Cardiac muscle cell (in vitro differentiated cells and primary cell): ENCODE data around the gene TMA7B. TPM values are rescaled to one million over a fixed set of nuclear protein-coding genes. Genes with fewer than 3 reads are reported as not detected.
"Not testable (repeated sequence)": the region's sequence is repeated elsewhere in the genome, so short reads cannot be mapped to it uniquely, and the experiment has no call there.

Experiments used
- DNase-seq, 2 donors: peaks; one replicate each; pipeline versions ENCODE4 v3.0.0 to v3.0.0-alpha.2; 2010 to 2017; ENCODE audit warnings: low read depth in 1 of 2, low spot score in 1 of 2
- H3K27ac ChIP-seq: fragments of 200-600 bp; sonication (generic); 2 replicates; pipeline ENCODE4 v1.5.1; 2016
- H3K27me3 ChIP-seq: fragments of 200-600 bp; sonication (generic); 2 replicates; pipeline ENCODE4 v1.6.0; 2016; ENCODE audit warnings: control low read depth
- H3K36me3 ChIP-seq: fragments of 200-600 bp; sonication (generic); 2 replicates; pipeline ENCODE4 v1.5.1; 2016; ENCODE audit warnings: control low read depth
- H3K4me1 ChIP-seq: fragments of 200-600 bp; sonication (generic); 2 replicates; pipeline ENCODE4 v1.8.1; 2017; ENCODE audit warnings: low read depth, mild to moderate bottlenecking, mixed run types
- H3K4me3 ChIP-seq: fragments of 200-600 bp; sonication (generic); 2 replicates; pipeline ENCODE4 v1.5.1; 2016; ENCODE audit warnings: mild to moderate bottlenecking
- H3K9me3 ChIP-seq: fragments of 200-600 bp; sonication (generic); 2 replicates; pipeline ENCODE4 v1.5.1; 2017; ENCODE audit warnings: low read depth, mild to moderate bottlenecking, control low read depth
- CTCF ChIP-seq: IDR thresholded peaks from 2 replicates; pipeline ENCODE4 v1.5.1; 2012; ENCODE audit warnings: low read depth, mild to moderate bottlenecking, low read length
- polyA plus RNA-seq: library from polyadenylated mRNA; unstranded; fragments of >200 nt; fragmentation: Nextera tagmentation; extraction: Ambion mirVana; gene quantifications from 2 replicates; pipeline ENCODE4 v1.2.1, GENCODE V29; 2016
- total RNA-seq: library from RNA; depleted of rRNA; stranded (reverse); fragments of >200 nt; gene quantifications from 2 replicates; pipeline ENCODE4 v1.2.3, GENCODE V29; 2016

Gene TMA7B
- total and polyA plus RNA-seq, 2 experiments from 2014 or later: not detected

GRCh38 chr22:39988386-39989114, 28.4 kb downstream of the TMA7B start:
- Histone ChIP-seq H3K9me3 (no peaks in the 10 kb centered on the region), H3K36me3 (no peaks in the 10 kb centered on the region), H3K27me3 (peaks cover 18% of the 10 kb centered on the region), H3K4me1 (peaks cover 20% of the 10 kb centered on the region), H3K27ac (no peak overlapping the region), H3K4me3 (no peak overlapping the region)
- TF ChIP-seq CTCF: no peak
- no peak for DNase-seq

GRCh38 chr22:39989633-39990032, 29.4 kb downstream of the TMA7B start:
- H3K27ac ChIP-seq: no peak overlapping the region
- peaks cover 16% of the 10 kb centered on the region for H3K4me1 ChIP-seq
- no peak for DNase-seq
- H3K9me3 ChIP-seq: no peaks in the 10 kb centered on the region
- H3K27me3 ChIP-seq: peaks cover 29% of the 10 kb centered on the region
- no peak for TF ChIP-seq CTCF
- H3K36me3 ChIP-seq: no peaks in the 10 kb centered on the region
- H3K4me3 ChIP-seq: no peak overlapping the region

- H3K27me3 ChIP-seq: peaks cover 40% of the 10 kb centered on the region
These were observed 30.5 kb downstream of the TMA7B start for GRCh38 chr22:39990686-39991085.

GRCh38 chr22:39991159-39991860, 31.1 kb downstream of the TMA7B start:
- H3K9me3 ChIP-seq: no peaks in the 10 kb centered on the region
- no peaks in the 10 kb centered on the region for H3K36me3 ChIP-seq
- peaks cover 16% of the 10 kb centered on the region for H3K4me1 ChIP-seq
- H3K4me3 ChIP-seq: no peak overlapping the region
- no peak for DNase-seq
- H3K27ac ChIP-seq: no peak overlapping the region
- TF ChIP-seq CTCF: no peak
- H3K27me3 ChIP-seq: peaks cover 46% of the 10 kb centered on the region

More at GRCh38 chr22:39990686-39991085, 30.5 kb downstream of the TMA7B start:
- Histone ChIP-seq H3K4me1 (peaks cover 16% of the 10 kb centered on the region), H3K4me3 (no peak overlapping the region), H3K27ac (no peak overlapping the region), H3K36me3 (no peaks in the 10 kb centered on the region), H3K9me3 (no peaks in the 10 kb centered on the region)
- DNase-seq: no peak
- no peak for TF ChIP-seq CTCF

- Histone ChIP-seq H3K27me3 (peaks cover 56% of the 10 kb centered on the region), H3K27ac (no peak overlapping the region), H3K4me3 (no peak overlapping the region), H3K36me3 (no peaks in the 10 kb centered on the region), H3K9me3 (no peaks in the 10 kb centered on the region), H3K4me1 (peaks cover 16% of the 10 kb centered on the region)
- no peak for DNase-seq
- TF ChIP-seq CTCF: no peak
These were observed 32.1 kb downstream of the TMA7B start for GRCh38 chr22:39992088-39992826.

- not testable (repeated sequence) for H3K27ac ChIP-seq, H3K4me3 ChIP-seq, H3K36me3 ChIP-seq, H3K9me3 ChIP-seq, DNase-seq
- Histone ChIP-seq H3K4me1 (peaks cover 18% of the 10 kb centered on the region), H3K27me3 (peaks cover 56% of the 10 kb centered on the region)
These were observed 32.7 kb downstream of the TMA7B start for GRCh38 chr22:39992894-39993293.
